ENCODE data around the gene MISP.

MISP gene

DNA sequence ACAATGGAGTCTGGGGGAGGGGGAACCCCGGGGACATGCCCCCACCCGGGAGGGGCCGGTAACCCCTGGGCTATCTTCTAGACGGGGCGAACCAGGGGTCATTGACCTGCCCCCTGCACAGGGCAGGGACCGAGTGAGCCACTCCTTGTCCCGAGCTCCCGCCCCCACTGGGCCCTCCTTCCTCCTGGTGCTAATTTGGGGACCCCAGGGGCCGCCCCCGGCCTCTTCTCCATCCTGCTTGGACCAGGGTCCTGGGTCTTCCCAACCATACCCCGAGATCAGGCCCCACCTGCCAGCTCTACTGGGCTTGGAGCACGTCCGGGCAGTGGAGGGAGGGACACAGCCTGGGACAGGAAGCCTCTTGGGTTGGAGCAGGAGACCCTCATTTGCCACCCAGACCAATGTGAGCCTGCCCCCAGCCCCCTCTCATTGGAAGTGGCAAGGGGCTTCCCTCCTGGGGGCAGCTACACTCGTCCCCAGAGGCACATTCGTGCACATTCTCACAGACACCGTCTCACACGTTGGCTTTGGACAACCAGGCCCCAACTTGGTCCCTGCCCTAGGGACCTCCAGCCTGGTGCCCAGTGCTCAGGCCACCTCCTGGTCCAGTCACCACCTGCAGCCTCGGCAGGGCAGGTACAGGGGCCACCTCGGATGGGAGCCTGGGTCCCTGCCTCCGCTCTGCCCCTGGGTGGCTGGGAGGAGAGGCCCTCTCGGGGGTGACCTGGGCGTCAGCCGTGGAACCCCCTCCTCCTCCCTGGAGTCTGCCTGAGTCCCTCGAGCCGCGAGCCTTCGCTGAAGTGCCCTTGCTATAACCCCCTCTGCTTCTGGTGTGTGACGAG is 3.3 kb upstream of the MISP start:
- FAIRE-seq = no peak

DNA sequence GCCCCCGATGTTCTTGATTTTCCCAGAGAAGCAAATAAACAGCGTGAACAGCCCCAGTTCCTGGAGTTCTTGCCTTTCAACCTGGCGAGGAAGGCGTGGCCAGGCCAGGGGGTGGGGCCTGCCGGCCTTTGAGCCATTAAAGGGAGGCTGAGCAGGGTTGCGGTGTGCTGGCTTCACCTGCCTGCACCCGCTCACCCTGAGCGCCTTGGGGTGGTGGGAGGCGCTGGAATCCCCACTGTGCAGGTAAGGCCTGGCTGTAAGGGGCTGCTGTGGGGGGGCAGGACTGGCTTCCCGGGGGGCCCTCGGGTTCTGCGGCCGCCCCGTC is 2.7 kb upstream of the MISP start:
- no peak for FAIRE-seq

- no peak for FAIRE-seq
These were observed 1.1 kb upstream of the MISP start for GRCh38 chr19:749811-750210.

- FAIRE-seq = no peak
These were observed 809 bp downstream of the MISP start for GRCh38 chr19:751501-752341.

DNA sequence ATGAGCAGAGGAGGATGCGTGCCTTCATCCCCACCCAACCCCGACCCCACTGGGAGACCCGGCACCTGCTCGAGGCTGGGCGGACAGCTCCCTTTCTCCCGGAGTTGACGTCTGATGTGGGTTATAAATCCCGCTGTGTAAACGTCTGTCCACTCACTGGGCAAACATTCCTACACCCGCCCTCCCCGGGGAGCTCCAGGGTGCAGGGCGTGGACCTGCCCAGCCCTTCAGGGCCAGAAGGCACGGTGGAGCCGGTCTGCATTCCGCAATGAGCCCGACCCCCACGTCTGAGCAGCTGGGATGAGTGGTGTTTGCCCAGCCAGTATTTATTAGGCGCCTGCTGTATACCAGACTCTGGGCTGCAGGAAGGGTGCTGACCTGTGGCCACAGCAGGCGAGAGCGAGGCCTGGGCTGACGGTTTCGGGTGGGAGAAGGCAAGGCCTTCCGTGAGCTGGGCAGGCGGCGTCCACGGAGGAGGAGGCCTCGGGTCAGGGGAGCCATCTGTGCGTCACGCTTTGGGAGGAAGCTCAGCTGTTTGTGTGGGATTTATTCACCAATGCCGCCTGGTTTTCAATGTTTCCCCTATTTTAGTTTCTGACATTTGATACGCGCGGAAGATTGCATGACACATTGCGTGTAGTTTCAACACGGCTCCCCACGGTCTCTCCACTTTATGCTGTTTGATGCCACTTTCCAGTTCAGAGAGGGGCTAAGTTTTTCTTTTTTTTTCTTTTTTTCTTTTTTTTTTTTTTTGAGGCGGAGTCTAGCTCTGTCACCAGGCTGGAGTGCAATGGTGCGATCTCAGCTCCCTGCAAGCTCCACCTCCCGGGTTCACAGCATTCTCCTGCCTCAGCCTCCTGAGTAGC is 2.0 kb downstream of the MISP start:
- FAIRE-seq = no peak

DNA sequence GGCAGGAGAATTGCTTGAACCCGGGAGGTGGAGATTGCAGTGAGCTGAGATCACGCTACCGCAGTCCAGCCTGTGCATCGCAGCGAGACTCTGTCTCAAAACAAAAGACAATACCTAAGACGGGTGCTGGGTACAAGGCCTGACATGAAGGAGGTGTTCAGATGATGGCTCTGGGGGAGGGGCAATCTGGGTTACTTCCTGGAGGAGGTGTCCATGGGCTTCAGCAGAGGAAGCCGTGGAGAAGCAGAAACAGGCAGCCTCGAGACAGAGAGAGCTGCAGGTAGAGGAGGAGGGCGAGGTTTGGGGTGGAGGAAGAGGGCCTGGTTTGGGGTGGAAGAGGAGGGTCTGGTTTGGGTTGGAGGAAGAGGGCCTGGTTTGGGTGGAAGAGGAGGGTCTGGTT is 3.6 kb downstream of the MISP start:
- no peak for FAIRE-seq

DNA sequence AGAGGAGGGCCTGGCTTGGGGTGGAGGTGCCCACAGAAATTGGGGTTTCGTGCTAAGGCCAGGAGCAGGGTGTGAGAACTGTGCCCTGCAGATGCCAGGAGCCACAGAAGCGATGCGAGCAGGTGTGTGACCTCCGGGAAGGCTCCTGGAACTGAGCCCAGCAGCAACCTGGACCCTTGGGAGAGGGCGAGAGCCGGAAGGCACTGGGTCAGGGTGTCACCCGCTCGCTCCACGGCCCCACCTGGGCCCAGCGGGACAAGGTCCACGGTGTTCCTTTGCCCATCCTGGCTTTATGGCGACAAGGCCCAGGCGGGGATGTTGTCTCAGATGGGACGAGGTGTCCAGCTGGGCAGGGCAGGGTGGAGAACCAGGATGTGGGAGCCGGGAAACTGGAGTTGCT is 4.2 kb downstream of the MISP start:
- FAIRE-seq = no peak

- no peak for FAIRE-seq
These were observed 5.3 kb downstream of the MISP start for GRCh38 chr19:756236-756635.

GRCh38 chr19:756821-757688 is 6.1 kb downstream of the MISP start:
- FAIRE-seq = no peak

DNA sequence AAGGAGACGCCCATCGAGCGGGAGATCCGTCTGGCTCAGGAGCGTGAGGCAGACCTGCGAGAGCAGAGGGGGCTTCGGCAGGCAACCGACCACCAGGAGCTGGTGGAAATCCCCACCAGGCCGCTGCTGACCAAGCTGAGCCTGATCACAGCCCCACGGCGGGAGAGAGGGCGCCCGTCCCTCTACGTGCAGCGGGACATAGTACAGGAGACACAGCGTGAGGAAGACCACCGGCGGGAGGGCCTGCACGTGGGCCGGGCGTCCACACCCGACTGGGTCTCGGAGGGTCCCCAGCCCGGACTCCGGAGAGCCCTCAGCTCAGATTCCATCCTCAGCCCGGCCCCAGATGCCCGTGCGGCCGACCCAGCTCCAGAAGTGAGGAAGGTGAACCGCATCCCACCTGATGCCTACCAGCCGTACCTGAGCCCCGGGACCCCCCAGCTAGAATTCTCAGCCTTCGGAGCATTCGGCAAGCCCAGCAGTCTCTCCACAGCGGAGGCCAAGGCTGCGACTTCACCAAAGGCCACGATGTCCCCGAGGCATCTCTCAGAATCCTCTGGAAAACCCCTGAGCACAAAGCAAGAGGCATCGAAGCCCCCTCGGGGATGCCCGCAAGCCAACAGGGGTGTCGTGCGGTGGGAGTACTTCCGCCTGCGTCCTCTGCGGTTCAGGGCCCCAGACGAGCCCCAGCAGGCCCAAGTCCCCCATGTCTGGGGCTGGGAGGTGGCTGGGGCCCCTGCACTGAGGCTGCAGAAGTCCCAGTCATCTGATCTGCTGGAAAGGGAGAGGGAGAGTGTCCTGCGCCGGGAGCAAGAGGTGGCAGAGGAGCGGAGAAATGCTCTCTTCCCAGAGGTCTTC is 7.1 kb downstream of the MISP start:
- no peak for FAIRE-seq

- FAIRE-seq = no peak
These were observed 12.3 kb downstream of the MISP start for GRCh38 chr19:763181-763580.

DNA sequence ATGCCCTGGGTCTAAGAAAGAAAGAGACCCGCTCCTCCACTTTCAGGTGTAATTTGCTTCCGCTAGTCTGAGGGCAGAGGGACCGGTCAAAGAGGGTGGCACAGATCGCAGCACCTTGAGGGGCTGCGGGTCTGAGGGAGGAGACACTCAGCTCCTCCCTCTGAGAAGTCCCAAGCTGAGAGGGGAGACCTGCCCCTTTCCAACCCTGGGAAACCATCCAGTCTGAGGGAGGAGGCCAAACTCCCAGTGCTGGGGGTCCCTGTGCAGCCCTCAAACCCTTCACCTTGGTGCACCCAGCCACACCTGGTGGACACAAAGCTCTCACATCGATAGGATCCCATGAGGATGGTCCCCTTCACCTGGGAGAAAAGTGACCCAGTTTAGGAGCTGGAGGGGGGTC is 13.0 kb downstream of the MISP start:
- no peak for FAIRE-seq

DNA sequence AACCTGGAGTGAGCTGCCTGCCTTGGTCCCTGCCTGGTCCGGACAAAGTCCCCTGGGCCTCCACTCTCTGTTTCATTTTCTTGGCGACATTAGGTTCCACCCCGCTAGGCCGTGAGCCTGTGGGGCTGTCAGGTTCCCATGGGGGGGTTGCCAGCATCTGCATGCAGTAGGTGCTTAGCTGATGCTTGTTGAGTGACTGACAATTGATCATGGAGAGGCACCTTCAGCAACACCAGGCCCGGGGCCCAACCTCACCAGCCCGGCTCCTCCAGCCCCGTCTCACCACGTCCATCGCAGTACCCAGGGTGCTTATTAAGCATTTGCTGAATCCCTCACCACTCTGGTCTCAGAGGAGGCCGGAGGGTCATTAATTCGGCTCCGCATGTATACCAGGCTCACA is 13.4 kb downstream of the MISP start:
- FAIRE-seq = no peak

GRCh38 chr19:765179-765738 is 14.3 kb downstream of the MISP start:
- FAIRE-seq = no peak

GRCh38 chr19:768424-768823 is 17.5 kb downstream of the MISP start:
- peak; percentile 26 for FAIRE-seq

DNA sequence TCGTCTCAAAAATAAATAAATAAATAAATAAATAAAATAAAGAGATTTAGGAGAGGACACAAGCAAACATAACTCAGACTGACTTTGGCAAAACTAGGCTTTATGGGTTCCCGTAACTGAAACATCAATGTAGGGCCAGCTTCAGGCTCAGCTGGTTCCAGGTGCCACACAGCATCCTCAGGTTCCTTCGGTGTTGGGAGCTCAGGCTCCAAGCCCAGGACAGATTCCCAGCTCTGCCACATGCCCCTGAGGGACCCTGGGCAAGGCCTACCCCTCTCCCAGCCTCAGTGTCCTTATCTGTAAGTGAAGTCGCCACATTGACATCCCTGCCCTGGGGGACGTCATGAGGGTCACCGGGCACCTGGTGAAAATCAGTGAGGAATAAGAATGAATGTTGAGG is 18.7 kb downstream of the MISP start:
- FAIRE-seq = no peak

- no peak for FAIRE-seq
These were observed 20.4 kb downstream of the MISP start for GRCh38 chr19:771332-771785.

DNA sequence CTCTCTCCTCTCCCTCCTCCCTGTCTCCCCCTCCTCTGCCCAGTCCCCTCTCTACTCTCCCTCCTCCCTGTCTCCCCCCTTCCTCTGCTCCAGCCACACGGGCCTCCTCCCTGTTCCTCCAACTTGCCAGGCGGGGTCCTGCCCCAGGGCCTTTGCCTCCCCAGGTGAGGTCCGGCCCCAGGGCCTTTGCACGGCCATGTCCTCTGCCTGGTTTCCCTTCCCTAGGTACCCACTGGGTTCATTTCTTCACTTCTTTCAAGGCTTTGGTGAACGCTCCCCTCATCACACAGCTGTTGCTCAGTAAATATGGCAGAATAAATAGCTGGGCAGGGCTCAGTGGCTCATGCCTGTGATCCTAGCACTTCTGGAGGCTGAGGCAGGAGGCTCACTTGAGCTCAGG is 21.2 kb downstream of the MISP start:
- FAIRE-seq = no peak

GRCh38 chr19:772730-773436 is 22.0 kb downstream of the MISP start:
- FAIRE-seq = no peak

DNA sequence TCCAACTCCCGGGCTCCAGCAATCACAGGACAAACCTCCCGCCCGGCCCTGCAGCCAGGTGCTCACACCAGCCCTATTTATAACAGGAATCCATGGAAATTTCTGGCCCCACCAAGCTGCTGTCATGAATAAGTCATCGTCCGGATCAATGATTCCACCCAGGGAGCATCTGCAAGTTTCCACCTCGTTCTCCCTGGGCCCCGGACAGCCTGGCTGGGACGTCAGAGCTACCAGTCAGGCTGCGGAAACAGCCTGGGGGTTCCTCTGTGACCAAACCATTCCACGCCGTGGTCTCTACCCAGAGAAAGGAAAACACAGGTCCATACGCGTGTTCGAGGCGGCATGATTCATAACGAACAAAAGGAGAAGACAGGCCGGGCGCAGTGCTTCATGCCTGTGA is 25.6 kb downstream of the MISP start:
- no peak for FAIRE-seq

Measured in endometrium (tissue), 2 donors.